Tibial nerve (tissue), 4 donors: ENCODE results near the gene KCNQ1. TPM values are rescaled to one million over a fixed set of nuclear protein-coding genes. Genes with fewer than 3 reads are reported as not detected.

ENCODE experiments used
- DNase-seq, 2 donors: peaks; one replicate each; pipeline ENCODE4 v3.0.0-alpha.2; 2019; ENCODE audit warnings: low spot score in 2 of 2
- H3K27ac ChIP-seq, 4 donors: fragments of 200-600 bp; sonication (generic) in 3 of 4; one replicate each; pipeline ENCODE4 v1.5.1; 2017 to 2019; ENCODE audit warnings: mild to moderate bottlenecking in 1 of 4
- H3K27me3 ChIP-seq, 2 donors: fragments of 200-600 bp; sonication (generic) in 1 of 2; one replicate each; pipeline versions ENCODE4 v1.5.1 to v1.6.0; 2017 to 2019
- H3K36me3 ChIP-seq, 3 donors: fragments of 200-600 bp; sonication (generic); one replicate each; pipeline ENCODE4 v1.5.1; 2018 to 2019
- H3K4me1 ChIP-seq, 4 donors: fragments of 200-600 bp; sonication (generic) in 3 of 4; one replicate each; pipeline ENCODE4 v1.5.1; 2017 to 2019
- H3K4me3 ChIP-seq, 4 donors: fragments of 200-600 bp; sonication (generic) in 3 of 4; one replicate each; pipeline ENCODE4 v1.5.1; 2017 to 2019; ENCODE audit warnings: mild to moderate bottlenecking in 1 of 4, moderate library complexity in 1 of 4
- H3K9me3 ChIP-seq, 4 donors: fragments of 200-600 bp; sonication (generic) in 3 of 4; one replicate each; pipeline ENCODE4 v1.5.1; 2017 to 2019
- EP300 ChIP-seq, 2 donors: sonication (generic); formaldehyde crosslinking; IDR thresholded peaks; one replicate each; pipeline ENCODE4 v1.6.1; 2017; ENCODE audit warnings: antibody characterized with exemption in 2 of 2, mild to moderate bottlenecking in 1 of 2
- POLR2A ChIP-seq, 2 donors: fragments of 450-650 bp; IDR thresholded peaks; one replicate each; pipeline ENCODE4 v1.6.1; 2017; ENCODE audit warnings: antibody characterized with exemption in 2 of 2, mild to moderate bottlenecking in 2 of 2, moderate library complexity in 2 of 2
- WGBS, 2 donors: methylation state at CpG; one replicate each; pipeline ENCODE4 v1.1.5; 2018; 5-methylcytosine and 5-hydroxymethylcytosine counted together
- total RNA-seq, 4 donors: library from RNA; depleted of rRNA; stranded (reverse); fragments of >200 nt; gene quantifications; one replicate each; pipeline ENCODE4 v1.1.0, GENCODE V29; 2016
- TF ChIP-seq, protein P1 (sequence below), 5 experiments: fragments of 200-600 bp in 3 of 5; fragments of 450-650 bp in 2 of 5; sonication (generic) in 3 of 5; IDR thresholded peaks; one replicate each; pipeline ENCODE4 v1.5.1; 2016 to 2019; ENCODE audit warnings: antibody characterized with exemption in 5 of 5, mild to moderate bottlenecking in 3 of 5, moderate library complexity in 2 of 5

KCNQ1 gene
- total RNA-seq, 4 donors from 2014 or later = 3.5 to 11.4 (median 7.5) TPM

DNA sequence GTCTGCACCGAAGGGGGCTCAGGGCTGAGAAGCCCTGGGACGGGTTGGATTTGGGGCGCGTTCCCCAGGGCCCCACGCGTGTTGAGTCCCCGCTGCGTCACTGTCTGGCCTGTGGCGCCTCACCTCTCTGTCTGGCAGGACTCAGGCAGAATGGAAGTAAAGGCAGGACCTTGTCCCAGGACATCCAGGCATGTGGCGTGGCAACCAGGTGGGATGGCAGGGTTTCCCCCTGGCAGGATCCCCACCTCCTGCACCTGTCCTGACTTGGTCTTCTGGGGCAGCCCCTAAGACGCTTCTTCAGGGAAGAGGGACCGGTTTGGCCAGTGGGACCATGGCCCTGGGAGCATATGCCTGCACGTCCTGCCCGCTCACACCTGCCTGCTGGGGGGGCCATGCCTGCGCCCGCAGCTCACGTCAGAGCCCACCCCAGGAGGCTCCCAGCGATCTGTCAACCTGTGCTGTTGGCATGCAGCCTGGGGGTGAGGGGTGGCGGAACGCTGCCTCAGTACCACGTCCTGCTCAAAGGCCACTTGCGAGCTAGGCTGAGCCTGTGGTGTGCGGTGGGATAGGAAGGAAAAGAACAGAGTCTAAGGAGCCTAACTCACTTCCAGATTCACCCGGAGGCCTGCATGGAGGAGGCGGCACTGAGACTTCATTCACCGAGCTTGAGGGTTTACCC lies 72.7 kb downstream of the KCNQ1 start:
- Histone ChIP-seq H3K27ac (no peak overlapping the region), H3K4me1 (no peaks in the 10 kb centered on the region), H3K27me3 (no peaks in the 10 kb centered on the region), H3K9me3 (no peaks in the 10 kb centered on the region), H3K36me3 (no peaks in the 10 kb centered on the region), H3K4me3 (no peak overlapping the region)
- TF ChIP-seq, protein P1, sequence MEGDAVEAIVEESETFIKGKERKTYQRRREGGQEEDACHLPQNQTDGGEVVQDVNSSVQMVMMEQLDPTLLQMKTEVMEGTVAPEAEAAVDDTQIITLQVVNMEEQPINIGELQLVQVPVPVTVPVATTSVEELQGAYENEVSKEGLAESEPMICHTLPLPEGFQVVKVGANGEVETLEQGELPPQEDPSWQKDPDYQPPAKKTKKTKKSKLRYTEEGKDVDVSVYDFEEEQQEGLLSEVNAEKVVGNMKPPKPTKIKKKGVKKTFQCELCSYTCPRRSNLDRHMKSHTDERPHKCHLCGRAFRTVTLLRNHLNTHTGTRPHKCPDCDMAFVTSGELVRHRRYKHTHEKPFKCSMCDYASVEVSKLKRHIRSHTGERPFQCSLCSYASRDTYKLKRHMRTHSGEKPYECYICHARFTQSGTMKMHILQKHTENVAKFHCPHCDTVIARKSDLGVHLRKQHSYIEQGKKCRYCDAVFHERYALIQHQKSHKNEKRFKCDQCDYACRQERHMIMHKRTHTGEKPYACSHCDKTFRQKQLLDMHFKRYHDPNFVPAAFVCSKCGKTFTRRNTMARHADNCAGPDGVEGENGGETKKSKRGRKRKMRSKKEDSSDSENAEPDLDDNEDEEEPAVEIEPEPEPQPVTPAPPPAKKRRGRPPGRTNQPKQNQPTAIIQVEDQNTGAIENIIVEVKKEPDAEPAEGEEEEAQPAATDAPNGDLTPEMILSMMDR (IDR thresholded peaks at IDR 0.05) = no peak
- TF ChIP-seq POLR2A (IDR thresholded peaks at IDR 0.05) = no peak
- TF ChIP-seq EP300 (IDR thresholded peaks at IDR 0.05) = no peak
- 84 to 89% methylated on average over 10 to 16 of the region's 26 CpGs for WGBS, 2 donors
- DNase-seq = peak in 1 of 2 donors; percentile 3

DNA sequence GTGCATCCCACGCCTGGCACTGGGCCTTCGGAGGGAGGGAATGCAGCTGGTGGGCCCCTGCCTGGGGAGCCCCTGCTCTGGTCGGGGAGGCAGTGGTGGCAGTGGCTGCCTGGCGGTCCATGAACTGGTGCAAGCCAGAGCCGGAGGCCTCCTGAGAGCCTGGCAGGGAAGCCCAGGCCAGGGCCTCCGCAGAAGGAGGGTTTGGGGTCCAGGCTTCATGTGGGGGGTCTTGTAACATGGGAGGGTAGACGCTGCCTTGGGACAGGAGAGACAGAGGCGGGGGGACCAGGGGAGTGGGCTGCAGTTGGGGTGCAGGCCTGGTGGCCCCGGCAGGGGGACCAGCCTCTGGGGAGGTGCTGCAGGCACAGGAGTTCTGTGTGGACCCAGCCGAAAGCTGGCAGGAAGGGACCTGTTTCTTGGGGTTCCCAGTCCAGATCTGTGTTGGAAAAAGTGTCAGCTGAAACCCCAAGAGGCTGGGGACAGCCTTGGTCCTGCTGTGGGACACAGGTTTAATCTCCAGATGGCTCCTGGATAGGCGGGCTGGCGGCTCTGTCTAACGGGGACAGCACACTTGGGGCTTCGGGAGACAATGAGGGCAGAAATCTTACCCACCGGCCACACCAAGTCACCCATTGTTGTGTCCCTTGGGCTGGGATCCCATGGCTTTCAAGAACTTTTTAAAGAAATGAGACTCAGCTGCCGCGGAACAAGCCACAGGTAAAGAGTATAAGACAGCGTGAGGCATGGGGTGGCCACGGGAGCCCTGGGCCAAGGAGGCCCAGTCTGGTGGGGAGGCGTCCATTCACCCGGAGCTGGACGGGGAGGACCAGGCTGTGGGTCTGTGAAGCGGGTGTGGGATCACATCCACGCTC lies 73.5 kb downstream of the KCNQ1 start:
- WGBS, 2 donors = 82 to 85% methylated on average over 21 to 23 of the region's 24 CpGs
- Histone ChIP-seq H3K9me3 (no peaks in the 10 kb centered on the region), H3K36me3 (no peaks in the 10 kb centered on the region), H3K27ac (no peak overlapping the region), H3K4me1 (no peaks in the 10 kb centered on the region), H3K27me3 (no peaks in the 10 kb centered on the region), H3K4me3 (no peak overlapping the region)
- TF ChIP-seq, protein P1 (IDR thresholded peaks at IDR 0.05) = no peak
- no peak for TF ChIP-seq EP300 (IDR thresholded peaks at IDR 0.05)
- TF ChIP-seq POLR2A (IDR thresholded peaks at IDR 0.05) = no peak
- peak in 1 of 2 donors; percentile 7 for DNase-seq

DNA sequence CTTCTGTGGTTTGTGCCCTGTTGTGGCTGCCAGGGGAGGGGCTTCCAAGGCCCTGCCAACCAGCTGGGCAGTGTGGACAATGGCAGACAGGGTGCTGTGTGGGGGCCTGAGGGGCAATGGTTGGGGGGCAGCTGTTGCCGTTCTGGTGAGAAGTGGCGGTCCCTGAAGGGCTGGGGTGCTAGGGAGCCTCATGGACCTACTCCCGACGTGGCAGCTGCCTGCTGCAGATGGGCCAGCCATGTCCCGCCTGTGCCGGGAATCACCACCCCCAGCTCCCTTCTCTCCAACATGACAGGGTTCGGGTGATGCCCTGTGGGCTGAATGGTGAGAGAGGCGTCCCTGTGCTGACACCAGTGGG lies 74.2 kb downstream of the KCNQ1 start:
- Histone ChIP-seq H3K4me1 (no peaks in the 10 kb centered on the region), H3K27me3 (no peaks in the 10 kb centered on the region), H3K4me3 (no peak overlapping the region), H3K36me3 (no peaks in the 10 kb centered on the region), H3K9me3 (no peaks in the 10 kb centered on the region), H3K27ac (no peak overlapping the region)
- DNase-seq = peak in 1 of 2 donors; percentile 10
- TF ChIP-seq POLR2A (IDR thresholded peaks at IDR 0.05) (no peak), EP300 (IDR thresholded peaks at IDR 0.05) (no peak)
- TF ChIP-seq, protein P1 (IDR thresholded peaks at IDR 0.05) = no peak
- 68 to 69% methylated on average over 7 to 8 of the region's 8 CpGs for WGBS, 2 donors

DNA sequence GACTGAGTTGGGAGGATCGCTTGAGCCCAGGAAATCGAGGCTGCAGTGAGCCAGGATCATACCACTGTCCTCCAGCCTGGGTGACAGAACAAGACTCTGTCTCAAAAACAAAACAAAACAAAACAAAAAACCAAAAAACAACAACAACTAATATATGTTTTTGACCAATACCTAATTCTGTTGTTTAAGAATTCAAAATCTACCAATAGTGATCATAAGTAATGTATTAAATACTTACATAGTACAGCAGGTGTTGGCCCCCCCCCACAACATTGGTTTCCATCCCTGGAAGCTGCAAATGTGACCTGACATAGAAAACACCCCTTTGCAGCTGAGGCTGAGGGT lies 74.7 kb downstream of the KCNQ1 start:
- TF ChIP-seq, protein P1 (IDR thresholded peaks at IDR 0.05) = no peak
- TF ChIP-seq EP300 (IDR thresholded peaks at IDR 0.05) (no peak), POLR2A (IDR thresholded peaks at IDR 0.05) (no peak)
- WGBS, 2 donors = 71 to 76% methylated on average over 2 of the region's 2 CpGs
- Histone ChIP-seq H3K27me3 (no peaks in the 10 kb centered on the region), H3K9me3 (no peaks in the 10 kb centered on the region), H3K4me1 (no peaks in the 10 kb centered on the region), H3K27ac (no peak overlapping the region), H3K36me3 (no peaks in the 10 kb centered on the region), H3K4me3 (no peak overlapping the region)
- no peak for DNase-seq
